IPS-NIHi7 (cell line): ENCODE measurements around the gene SLC26A9.

Experiments used
- DNase-seq: peaks from one replicate; pipeline ENCODE4 v3.0.0; 2012; ENCODE audit warnings: mixed read lengths; ENCODE audit errors: extremely low spot score

Gene SLC26A9, protein sequence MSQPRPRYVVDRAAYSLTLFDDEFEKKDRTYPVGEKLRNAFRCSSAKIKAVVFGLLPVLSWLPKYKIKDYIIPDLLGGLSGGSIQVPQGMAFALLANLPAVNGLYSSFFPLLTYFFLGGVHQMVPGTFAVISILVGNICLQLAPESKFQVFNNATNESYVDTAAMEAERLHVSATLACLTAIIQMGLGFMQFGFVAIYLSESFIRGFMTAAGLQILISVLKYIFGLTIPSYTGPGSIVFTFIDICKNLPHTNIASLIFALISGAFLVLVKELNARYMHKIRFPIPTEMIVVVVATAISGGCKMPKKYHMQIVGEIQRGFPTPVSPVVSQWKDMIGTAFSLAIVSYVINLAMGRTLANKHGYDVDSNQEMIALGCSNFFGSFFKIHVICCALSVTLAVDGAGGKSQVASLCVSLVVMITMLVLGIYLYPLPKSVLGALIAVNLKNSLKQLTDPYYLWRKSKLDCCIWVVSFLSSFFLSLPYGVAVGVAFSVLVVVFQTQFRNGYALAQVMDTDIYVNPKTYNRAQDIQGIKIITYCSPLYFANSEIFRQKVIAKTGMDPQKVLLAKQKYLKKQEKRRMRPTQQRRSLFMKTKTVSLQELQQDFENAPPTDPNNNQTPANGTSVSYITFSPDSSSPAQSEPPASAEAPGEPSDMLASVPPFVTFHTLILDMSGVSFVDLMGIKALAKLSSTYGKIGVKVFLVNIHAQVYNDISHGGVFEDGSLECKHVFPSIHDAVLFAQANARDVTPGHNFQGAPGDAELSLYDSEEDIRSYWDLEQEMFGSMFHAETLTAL

DNA sequence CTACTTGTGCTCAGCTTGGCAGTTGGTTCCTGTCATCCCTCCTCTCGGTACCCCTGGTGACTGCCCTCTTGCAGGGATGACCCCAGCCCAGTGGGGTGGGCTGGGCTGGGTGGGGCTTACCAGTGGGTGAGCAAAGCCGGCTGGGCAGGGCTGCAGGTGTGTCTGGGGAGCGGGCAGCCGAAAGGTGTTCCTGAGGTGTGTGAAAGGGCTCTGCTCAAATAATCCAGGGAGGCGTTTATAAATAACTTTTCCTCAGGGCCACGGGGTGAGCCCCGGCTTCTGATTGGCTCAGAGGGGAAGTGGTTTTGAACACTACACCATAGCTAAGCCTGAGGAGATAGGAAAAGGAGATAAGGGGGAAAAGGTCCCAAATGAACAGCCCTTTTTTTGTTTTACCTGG, at the start of gene SLC26A9:
TSS of gene SLC26A9 (minus strand) at position 212 of the 400 bp plus-strand sequence. CDS start 7,636 bp downstream, outside the sequence.
- DNase-seq: no peak

DNA sequence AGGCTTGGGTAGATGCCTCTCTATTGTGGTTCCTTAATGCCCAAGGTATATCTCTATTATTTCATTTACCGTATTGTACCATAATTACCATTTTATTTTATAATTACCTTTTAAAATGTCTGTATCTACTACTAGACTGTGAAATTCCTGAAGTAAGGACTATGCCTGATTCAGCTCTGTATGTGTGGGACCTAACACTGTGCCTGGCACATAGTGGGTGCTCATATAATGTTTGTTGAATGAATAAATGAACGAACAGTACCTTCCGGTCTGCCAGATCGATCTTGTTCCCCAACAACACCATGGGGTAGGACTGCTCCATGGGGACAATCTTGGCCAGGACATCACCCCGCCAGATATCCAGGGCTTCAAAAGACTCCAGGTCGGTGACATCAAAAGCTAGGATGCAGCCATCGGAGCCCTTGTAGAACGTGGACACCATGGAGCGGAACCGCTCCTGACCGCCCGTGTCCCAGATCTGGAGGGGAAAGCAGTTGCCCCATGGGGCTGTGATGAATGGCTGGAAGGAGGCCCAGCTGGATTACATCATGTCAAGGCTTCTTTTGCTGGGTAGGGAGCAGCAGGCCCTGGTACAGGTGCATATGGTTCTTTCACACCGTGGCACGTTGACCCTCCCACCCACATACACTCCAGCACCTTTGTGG, 49.1 kb upstream of the SLC26A9 start:
- DNase-seq: no peak

DNA sequence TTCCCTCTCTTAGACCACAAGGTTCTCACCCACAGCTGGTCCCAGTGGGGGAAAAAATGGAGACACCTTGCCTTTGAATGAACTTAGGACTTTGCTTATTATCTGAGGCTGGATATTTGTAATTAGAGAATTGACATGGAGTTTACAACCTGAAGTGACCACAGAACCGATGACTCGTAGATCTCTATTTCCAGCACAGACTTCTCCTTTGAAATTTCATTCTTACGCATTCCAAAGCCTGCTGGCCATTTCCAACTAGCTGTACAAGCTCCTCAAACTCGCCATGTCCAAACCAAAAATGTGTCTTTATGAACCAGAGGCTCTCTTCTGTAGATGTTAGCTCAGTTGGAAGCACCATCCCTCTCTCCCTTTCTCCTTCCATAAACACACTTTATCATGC, 48.0 kb upstream of the SLC26A9 start:
- no peak for DNase-seq

DNA sequence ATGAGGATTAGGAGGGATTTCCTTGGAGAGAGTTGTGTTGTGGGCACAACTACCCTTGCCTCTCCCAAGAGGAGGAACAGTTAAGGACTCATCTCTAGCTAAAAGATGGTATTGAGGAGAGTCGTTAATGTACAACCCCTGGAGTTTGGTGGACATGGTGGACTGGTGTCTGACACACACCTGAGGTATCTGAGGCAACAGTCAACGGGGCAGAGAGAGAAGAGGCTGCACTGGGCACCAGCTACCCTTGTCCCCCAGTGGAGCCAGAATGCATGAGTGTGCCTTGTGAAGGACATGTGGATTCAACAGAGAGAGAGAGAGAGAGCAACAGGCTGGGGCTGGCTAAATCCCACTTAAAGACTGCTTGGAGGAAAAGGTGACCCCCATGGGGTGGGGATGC, 47.0 kb upstream of the SLC26A9 start:
- no peak for DNase-seq

DNA sequence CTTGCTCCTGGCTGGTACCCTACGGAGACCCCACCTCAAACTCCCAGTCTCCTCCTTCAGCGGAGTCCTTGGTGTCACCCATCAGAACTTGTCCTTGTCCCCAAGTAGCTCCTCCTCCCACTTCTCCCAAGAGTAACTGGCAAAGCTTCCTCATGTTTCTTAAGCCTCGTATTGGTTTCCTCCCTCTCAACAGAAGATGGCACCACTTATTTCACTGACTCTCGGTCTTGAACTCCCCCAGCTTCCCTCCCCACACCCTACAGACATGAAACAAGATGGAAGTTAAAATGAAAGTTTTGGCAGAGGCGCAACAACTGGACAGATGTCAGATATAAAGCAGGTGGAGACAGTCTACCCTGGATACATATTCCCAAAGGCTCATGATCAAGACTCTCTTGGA, 46.5 kb upstream of the SLC26A9 start:
- DNase-seq: no peak

DNA sequence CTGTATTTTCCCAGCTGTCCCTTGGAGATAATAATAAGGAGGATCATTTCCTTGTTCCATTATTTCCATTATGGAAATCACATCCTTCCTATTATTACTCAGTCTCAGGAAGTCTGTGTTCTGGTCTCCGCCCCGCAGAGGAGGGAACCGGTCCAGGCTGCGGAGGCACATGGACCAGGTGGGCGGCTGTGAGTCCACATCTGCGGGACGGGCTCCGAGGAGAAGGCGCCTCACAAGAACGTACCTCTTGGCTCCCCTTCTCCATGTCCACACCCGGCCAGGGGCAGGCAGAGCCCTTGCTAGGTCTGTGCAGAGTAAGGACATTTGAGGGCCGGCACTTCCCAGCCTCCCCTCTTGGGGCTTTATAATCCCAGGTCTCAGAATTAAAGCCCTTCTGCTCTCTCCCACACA, 45.3 kb upstream of the SLC26A9 start:
- DNase-seq: no peak

DNA sequence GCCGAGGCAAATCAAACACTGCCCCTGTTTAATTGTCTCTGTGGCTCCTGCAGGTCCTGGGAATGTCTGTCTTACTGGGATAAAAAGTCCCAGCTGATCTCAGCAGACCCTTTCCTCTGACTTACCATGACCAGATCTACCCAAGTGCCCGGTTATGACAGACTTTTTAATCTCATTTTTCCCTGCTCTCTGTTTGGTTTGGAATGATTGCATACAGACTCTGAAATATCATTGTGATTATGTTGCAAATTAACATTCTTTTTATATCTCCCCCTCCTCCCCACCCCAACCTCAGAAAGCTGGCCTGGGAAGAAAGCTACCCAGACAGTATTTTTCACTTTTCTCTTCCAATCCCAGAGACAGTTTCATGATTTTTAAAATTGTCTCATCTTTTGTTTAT, 43.6 kb upstream of the SLC26A9 start:
- DNase-seq: no peak

DNA sequence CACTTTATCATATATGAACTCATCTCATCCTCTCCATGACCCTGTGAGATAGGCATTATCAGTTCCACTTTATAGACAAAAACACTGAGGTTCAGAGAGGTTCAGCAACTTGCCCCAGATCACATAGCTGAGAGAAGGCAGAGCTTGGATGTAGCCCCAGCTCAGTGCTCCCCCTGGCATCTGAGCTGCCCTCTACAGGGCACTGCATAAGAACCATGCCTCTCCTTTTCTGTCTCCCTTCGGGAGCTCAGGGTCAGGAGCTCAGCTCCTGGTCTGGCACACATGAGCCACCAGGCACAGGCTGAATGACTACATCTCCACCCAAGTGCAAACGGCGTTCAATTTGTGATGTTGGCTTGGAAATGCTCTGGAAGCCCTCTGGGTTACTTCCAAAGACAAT, 43.0 kb upstream of the SLC26A9 start:
- DNase-seq: no peak

DNA sequence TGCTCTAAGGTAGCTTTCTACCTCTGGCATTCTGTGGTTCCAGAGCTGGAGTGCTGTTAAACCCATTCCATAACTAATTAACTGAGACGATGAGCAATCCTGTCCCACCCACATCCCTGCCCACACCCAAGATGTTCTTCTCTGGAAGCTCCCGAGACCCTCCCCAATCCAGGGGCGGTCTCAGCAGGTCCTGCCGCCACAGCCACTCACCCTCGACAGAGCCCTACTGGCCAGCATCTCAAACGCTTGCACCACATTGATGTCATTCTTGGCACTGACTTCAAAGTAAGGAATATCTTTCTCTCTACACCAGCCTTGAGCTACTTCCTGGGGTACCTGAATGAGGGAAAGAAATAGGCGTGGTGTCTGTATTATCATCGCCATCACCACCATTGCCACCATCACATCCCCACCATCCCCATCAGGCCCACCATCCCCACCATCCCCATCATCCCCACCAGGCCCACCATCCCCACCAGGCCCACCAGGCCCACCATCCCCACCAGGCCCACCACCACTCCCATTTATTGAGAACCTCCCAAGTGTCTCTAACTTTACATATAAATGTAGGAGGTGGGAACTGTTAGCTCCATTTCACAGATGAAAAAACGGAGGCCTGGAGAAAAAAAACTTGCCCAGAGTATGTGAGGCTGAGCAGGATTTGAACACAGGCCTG, 42.2 kb upstream of the SLC26A9 start:
- no peak for DNase-seq

DNA sequence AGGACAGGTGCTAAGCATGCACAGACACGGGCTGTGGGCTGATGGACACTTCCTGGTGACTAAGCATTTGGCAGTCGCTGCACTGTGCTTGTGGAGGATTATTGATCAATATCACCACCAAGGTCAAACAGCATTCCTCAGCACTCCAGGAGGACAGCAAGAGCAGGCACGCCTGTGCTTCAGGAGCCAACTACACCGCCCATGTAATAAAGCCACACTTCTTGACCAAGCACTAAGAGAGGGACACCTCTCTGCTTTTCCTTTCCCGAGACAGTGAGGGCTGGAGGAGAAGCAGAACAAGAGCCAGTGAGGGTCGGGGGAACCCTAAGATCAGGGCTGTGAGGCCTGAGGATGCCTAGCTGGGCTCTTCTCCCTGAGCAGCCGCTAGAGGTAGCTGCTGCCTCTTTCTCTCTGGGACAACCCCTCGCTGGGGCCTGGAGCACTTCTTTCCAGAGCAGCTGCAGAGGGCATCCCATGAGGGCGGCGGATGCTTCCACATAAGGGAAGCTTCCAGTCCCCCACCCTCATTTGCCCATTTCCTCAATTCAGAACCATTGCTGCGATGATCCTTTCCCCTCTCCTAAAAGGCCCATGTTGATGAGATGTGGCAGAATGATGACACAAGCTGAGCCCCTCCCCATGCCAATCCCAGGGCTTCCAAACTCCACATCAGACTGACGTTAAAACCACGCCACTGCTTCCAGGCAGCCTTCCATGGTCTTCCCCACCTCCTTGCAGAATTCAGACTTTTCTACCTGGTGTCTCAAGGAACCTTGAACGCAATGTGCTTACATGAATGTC, 40.9 kb upstream of the SLC26A9 start:
- DNase-seq: peak; percentile 82

DNA sequence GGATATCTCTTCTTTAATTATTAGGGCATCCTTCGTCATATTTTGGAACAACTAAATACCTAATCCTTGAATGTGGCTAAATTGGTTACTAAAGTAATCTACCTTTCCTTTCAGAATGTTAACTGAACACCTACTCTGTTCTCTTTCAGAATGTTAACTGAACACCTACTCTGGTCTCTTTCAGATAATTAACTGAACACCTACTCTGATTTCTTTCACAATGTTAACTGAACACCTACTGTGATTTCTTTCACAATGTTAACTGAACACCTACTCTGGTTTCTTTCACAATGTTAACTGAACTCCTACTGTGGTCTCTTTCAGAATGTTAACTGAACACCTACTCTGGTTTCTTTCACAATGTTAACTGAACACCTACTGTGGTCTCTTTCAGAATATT, 38.0 kb upstream of the SLC26A9 start:
- DNase-seq: no peak

DNA sequence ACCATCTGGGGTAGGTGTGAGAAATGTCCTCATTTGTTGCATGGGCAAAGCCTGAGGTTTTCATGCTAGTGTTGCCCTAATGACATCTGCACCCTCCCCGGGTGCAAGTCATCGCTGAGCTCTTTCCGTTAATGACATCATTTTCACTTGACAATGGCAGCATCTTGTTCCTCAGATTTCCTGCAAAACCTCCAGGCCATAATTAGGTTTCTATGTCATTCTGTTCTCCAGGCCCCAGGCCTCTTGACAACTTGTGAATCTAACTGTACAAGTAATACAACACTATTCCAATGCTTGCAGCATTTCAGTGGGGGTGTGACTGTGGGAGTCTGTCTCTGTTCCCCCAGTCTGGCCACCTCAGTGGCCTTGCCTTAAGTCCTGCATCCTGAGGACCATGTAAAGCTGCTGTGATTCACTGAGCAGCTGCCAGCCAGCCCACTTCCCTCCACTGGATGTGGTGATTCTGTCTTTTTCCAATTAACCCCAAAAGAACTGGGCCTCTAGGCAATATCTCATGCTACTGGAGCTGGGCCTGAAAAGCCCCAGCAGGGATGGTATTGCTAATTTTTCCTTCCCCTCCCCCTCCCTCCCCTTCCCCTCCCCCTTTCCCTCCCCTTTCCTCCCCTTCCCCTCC, 37.1 kb upstream of the SLC26A9 start:
- DNase-seq: no peak

DNA sequence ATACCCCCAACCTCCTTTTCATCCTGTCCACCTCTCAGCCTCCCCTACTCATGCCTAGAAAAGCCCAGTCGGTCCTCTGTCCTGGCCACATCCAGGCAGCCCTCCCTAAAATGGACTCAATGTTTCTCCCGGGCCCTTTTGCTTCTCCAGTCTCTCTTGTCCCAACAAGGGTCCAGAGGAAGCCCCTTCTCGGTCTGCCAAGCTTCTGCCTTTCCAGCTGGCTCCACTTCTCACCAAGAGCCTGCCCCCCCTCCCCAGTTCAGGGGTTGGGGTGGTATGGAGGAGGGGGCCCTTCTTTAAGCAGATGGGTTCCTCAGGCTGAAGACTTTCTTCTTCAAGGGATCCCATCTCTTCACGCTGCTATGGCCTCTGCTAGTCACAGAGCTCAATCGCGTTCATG, 36.0 kb upstream of the SLC26A9 start:
- DNase-seq: no peak

DNA sequence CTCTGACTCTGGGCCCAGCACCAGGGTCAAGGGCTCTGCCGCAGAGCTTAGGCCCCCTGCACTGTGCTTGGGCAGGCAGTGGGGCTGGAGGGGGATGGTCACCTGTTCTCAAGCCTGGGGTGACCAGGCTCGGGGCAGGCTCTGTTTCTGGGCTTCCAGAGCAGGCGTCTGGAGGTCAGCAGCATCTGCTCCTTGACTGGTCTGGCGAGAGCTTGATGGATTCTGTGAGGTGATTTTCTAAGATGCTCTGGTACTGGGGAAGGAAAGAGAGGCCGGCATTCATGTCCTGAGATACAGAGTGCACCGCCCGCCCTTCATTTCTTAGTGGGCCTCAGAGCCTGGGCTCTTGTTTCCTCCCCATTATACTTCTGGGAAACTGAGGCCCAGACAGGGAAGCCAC, 35.4 kb upstream of the SLC26A9 start:
- no peak for DNase-seq

DNA sequence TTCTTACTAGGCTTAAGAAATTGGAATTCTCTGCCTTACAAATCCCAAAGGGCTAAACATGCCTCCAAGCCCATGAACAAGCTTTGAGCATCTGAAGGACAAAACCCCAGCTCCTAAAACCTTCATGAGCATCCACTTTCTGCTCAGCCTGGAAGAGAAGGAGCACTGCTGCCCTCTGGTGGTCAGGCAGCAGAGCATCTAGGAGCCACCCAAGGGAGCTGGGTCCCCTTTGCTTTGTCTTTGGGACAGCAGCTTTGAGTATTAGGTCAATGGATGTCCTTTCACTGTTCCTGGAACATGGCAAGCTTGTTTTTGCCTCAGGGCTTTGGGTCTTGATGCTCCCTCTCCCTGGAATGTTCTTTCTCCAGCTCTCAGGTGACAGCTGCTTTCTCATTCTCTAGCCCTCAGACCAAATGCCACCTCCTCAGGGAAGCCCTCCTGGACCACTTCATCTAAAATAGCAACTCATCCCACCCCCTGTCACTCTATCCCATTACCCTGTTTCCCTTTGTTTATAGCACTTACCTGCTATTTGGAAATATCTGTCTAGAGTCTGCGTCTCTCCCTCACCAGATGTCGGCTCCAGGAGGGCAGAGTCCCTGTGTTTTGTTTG, 34.3 kb upstream of the SLC26A9 start:
- DNase-seq: peak; percentile 82

DNA sequence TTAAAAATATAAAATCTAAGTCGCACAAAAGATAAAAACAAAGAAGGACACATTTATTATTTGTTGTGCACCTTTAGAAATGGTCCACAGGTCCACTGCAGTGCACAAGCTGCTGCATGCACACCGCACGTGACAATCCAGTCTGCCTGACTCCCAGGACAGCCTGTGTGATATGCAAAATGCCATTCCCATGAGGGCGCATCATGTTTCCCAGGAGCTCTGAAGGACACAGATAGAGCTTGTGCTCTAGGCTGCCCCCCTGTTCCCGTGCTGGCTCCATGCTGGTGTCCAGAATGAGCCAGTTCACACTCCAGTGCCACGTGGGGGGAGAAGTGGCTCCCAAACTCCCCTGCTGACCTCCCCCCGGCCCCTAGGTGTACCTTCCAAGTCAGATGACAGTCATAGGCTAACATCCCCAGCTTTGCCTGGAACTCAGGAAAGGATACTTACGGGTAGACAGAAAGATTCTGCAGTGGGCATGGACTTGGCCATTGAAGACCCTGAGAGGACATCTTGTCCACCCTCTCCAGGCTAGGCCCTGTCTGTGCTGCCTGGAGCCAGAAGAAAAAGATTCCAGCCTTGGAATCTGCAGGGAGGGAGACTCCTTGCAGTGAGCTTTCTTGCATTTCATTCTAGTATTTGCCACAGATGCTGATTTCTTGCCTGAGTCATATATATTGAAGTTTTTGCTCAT, 33.6 kb upstream of the SLC26A9 start:
- no peak for DNase-seq

DNA sequence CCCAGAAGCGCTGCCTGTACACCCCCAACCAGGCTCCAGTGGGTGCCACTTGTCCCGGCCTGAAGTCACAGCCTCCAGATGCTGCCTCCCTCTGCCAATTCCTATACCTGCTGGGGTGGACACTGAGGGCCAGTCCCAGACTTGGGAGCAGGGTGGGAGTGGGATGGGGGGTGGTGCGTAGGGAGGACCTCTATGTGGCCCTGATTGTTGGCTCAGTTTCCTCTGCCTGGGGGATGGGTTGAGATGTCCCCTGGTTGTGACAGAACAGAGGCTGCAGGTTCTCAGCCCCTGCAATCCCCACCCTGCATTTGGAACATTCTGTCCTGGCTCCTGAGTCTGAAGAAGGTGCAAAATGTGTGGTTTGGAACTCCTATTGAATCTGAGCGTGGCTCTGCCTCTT, 32.8 kb upstream of the SLC26A9 start:
- DNase-seq: no peak

DNA sequence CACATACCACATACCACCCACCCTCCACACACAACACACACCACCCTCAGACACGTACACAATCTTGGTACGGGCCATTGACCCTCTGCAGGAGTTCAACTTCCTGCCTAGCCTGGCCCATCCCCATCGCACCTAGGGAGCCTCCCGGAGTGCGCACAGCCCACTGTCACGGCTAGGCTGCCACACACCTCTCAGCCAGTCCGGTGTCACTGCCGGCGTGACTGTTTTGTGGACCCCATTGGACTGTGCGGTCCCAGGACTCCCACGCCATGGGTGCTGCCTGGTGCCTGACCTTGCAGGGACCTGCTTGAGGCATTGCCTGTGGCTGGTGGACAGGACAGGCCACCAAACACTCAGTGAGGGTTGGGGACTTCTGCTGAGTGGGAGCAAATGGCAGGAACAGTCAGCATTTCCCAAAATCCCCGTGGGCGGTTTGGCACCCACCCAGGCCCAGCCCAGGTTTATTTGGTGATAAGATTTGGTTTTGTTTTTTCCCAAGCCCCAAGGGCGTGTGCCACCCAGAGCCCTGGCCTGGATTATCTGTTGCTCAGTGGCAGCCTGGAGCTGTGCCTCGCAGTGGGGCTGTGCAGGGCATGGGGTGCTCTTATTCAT, 32.2 kb upstream of the SLC26A9 start:
- DNase-seq: no peak

DNA sequence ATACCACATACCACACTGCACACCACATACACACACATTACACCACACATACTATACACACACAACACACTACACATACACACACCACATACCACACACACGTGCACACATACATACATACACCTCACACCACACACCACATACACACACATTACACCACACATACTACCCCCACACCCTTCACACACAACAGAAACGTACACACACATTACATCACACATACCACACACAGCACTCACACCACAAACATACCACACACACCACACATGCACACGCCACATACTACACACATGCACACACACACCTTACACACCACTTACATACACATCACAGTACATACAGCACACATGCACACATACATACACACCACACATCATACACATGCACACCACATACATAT, 31.5 kb upstream of the SLC26A9 start:
- no peak for DNase-seq
